ENCODE results near the gene PLEKHA6. TPM values are rescaled to one million over a fixed set of nuclear protein-coding genes. Genes with fewer than 3 reads are reported as not detected.

The PLEKHA6 gene
- total and polyA plus RNA-seq, 2 of the 4 experiments (the other 2 are of a cell fraction) = 8.2 to 19.9 TPM

DNA sequence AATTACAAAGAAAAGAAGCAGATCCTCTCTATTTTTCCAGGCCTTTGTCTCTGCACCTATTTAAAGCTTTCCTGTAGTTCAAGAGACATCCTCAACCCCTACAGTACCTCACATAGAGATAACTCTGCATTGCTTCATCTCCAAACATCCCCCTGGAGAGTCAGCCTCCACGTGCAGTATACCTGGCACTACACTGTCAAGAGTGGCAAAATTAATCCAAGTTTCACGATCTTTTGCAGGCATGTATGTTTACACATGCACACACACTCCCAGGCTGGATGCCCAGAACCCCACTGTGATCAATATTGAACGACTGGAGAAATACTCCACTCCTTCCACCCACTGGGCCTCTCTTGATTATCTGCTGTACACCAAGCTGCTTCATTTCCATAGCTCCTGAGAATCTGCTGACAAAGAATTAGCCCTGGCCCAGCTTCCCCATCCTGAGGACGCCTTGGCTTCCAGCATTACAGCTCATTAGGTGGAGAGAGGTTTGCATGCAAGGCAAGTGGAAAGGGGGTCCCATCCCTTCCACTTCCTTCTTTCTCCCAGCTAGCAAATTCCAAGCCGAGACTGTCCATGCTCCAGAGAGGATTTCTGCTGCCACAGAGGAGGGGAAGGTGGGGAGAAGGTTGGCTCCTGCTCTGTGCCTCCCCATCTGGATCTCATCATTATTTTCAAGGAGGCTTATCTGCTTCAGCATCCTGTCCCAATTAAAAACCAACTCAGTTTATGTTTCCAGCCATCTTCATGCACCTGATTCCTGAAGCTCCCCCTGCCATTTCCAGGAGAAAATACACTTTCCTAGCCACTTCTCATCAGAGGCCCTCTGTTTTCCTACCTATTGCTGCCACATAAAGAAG, 79.4 kb downstream of the PLEKHA6 start:
- Histone ChIP-seq H4K91ac (ENCODE audit: insufficient read depth, low read depth, low read length) (no peak overlapping the region), H3K4me1 (ENCODE audit: control insufficient read depth, insufficient read depth, low read length) (peaks cover 3% of the 10 kb centered on the region; the same call in 1 of the 2 replicates), H2BK20ac (ENCODE audit: low read depth, low read length) (no peak overlapping the region), H3K4me2 (ENCODE audit: low read depth, low read length) (no peak overlapping the region), H3K4ac (ENCODE audit: low read depth, low read length) (no peak overlapping the region), H3K36me3 (ENCODE audit: control insufficient read depth, insufficient read depth, low read length) (peaks cover 3% of the 10 kb centered on the region; the same call in 1 of the 2 replicates), H2AFZ (replicated peaks; ENCODE audit: low read length, poor library complexity) (no peak overlapping the region), H3K4me3 (ENCODE audit: insufficient read depth, low read depth, low read length) (no peak overlapping the region), H2BK5ac (ENCODE audit: low read depth, low read length, poor library complexity, severe bottlenecking) (no peak overlapping the region), H3K27me3 (ENCODE audit: control insufficient read depth, insufficient read depth, low read length) (peaks cover 13% of the 10 kb centered on the region), H2BK15ac (ENCODE audit: low read depth, low read length) (no peak overlapping the region), H3K9ac (ENCODE audit: low read depth, low read length) (no peak overlapping the region), H3K14ac (replicated peaks; ENCODE audit: low read depth, low read length) (no peak overlapping the region), H3K27ac (ENCODE audit: insufficient read depth, low read length) (no peak overlapping the region), H2BK120ac (ENCODE audit: low read depth, low read length) (no peak overlapping the region), H4K20me1 (ENCODE audit: insufficient read depth, low read length) (no peaks in the 10 kb centered on the region), H3K79me1 (ENCODE audit: low read depth in 1 of 2, low read length in 2 of 2) (0 out of 4 replicates have a peak, but pooled peaks cover 0 to 2% of the 10 kb centered on the region in 2 experiments), H4K5ac (ENCODE audit: low read depth, low read length) (no peak overlapping the region), H3K9me3 (ENCODE audit: control insufficient read depth, insufficient read depth, low read length) (no peaks in the 10 kb centered on the region), H3K9me1 (ENCODE audit: insufficient read depth, low read length) (no peaks in the 10 kb centered on the region; the same call in 1 of the 2 replicates), H3K23ac (ENCODE audit: low read depth, low read length) (no peak overlapping the region), H3K18ac (ENCODE audit: low read depth, low read length) (no peak overlapping the region), H3K56ac (ENCODE audit: extremely low read depth, insufficient read depth, low read length) (no peak overlapping the region), H2AK9ac (replicated peaks; ENCODE audit: low read depth, low read length, poor library complexity) (no peak overlapping the region), H4K8ac (ENCODE audit: low read depth in 2 of 2, low read length in 2 of 2) (no peak overlapping the region), H2AK5ac (ENCODE audit: low read depth, low read length) (no peak overlapping the region)
- dilution Hi-C loops (cut with HindIII; ENCODE audit: low sequenced_read_pairs, unreplicated experiment) (no loop called here), in situ Hi-C loops (cut with MboI; ENCODE audit: low sequenced_read_pairs) (no loop called here), intact Hi-C loops (cut with micrococcal nuclease) (no loop called here)
- no TSS peak for BruUV-seq (replicated peaks)
- TF ChIP-seq FOS (IDR thresholded peaks at IDR 0.05; ENCODE audit: low read depth, low read length) (no peak), RAD21 (IDR thresholded peaks at IDR 0.05; ENCODE audit: low read length) (no peak), CEBPB (IDR thresholded peaks at IDR 0.05; ENCODE audit: low read depth, low read length) (no peak), SMC3 (IDR thresholded peaks at IDR 0.05; ENCODE audit: low read depth, low read length) (no peak), POLR2A (IDR thresholded peaks at IDR 0.05; ENCODE audit: low read depth, low read length) (no peak), CTCF (conservative IDR thresholded peaks at IDR 0.05; ENCODE audit: low read depth, low read length) (no peak), BHLHE40 (IDR thresholded peaks at IDR 0.05; ENCODE audit: low read depth, low read length) (no peak), NFE2L2 (IDR thresholded peaks at IDR 0.05; ENCODE audit: low read depth, low read length) (no peak), MAFK (IDR thresholded peaks at IDR 0.05; ENCODE audit: low read depth, low read length) (no peak)
- TF ChIP-seq, protein P1, sequence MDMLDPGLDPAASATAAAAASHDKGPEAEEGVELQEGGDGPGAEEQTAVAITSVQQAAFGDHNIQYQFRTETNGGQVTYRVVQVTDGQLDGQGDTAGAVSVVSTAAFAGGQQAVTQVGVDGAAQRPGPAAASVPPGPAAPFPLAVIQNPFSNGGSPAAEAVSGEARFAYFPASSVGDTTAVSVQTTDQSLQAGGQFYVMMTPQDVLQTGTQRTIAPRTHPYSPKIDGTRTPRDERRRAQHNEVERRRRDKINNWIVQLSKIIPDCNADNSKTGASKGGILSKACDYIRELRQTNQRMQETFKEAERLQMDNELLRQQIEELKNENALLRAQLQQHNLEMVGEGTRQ (IDR thresholded peaks at IDR 0.05; ENCODE audit: low read depth, low read length) = no peak
- 29% methylated on average over 2 of the region's 5 CpGs; no CpG with 5 or more reads in 1 of the 2 experiments for WGBS, 2 experiments (ENCODE audit: extremely low coverage in 2 of 2, insufficient read length in 1 of 2)
- CTCF ChIA-PET = interaction anchor here (0.9 kb wide), 1 partner anchor 16 kb away, joined by 3 read pairs; no protein-coding TSS in a partner anchor
- POLR2A ChIA-PET (ENCODE audit: unreplicated experiment) = no interaction called here
- DNase-seq = no peak
- no peak for ATAC-seq (ENCODE audit: low read depth)

All from IMR-90 (cell line).